LNCAP (cell line): ENCODE results near the gene AKT3.

Source experiments
- CTCF ChIP-seq: fragments of 450-650 bp; IDR thresholded peaks from 2 replicates; pipeline ENCODE4 v1.5.1; 2017; ENCODE audit warnings: mild to moderate bottlenecking

Gene AKT3

DNA sequence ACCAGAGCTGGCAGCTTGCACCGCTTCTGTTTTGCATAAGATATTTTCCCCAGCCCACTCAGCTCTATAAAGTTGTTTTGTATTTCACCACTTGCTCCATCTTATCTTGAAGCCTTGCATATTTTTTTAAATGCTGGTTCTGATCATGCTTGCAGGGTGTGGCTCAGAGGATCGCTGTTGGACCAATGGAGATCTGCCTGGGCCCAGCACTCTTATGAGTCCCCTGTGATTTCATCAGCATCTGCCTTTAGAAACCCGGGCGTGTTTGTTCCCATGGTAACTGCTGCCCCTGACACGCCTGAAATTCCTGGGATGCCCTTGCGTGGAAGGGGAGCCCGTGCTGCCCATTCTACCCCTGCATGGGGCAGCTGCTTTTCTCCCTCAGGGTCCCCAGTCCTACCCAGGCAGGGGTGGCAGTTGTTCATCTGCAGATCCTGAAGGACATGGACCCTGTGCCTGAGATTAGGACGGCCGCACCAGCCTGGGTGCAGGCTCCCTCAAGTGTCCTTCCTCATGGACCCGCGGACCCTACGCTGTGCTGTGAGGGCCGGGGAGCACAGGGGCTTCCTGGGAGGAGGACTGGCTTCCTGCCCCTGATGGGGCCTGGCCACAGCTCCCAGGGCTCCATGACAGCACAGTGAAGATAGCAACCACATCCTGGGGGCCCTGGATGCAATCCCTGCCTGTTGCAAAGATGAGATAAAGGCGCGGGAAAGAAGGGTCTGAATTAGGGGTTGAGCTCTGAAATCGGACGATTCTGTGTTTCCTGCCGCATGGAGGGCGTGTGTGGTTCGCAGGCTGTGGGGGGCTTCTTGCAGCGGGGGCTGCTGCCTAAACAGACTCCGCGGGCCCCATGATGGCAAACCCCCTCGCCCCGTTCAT, 367.7 kb downstream of the AKT3 start:
- no peak for TF ChIP-seq CTCF

DNA sequence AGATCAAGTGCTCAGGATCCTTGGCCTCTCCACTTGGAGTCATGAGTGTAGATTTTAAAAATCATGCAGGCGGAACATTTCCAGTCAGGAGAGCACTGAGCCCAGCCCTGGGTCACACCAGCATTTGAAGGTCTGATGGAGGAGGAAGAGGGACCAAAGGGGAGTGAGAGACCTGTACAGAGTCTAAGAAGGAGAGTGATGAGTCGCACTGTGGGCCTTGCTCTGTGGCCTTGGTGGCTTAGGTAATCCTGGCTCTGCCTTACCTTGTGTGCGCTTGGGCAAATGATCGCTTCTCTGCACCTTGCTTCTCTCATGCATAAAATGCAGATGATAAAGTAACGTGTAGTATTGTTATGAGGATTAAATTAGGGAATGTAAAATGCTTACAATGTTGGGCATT, 368.9 kb downstream of the AKT3 start:
- no peak for TF ChIP-seq CTCF

GRCh38 chr1:243477731-243478290, 372.2 kb downstream of the AKT3 start:
- TF ChIP-seq CTCF, result no peak

DNA sequence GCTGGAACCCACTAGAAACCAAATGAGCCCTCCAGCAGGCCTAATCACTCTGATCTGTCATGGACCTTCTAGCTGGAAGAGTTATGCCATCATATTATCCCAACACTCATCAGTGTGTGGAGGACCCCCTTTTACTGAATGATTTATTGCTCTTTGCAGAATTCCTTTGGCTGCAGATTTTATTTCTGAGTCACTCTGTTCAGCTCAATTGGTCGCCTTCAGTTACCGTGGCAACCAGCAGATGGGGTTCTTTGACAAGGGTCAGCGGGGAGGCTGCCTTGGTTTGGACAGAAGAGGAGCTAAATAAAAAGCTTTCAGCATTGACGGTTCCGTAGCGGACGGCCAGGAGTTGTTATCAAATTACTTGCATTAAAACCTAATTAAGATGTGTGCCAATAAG, 374.1 kb downstream of the AKT3 start:
- TF ChIP-seq CTCF, result no peak

DNA sequence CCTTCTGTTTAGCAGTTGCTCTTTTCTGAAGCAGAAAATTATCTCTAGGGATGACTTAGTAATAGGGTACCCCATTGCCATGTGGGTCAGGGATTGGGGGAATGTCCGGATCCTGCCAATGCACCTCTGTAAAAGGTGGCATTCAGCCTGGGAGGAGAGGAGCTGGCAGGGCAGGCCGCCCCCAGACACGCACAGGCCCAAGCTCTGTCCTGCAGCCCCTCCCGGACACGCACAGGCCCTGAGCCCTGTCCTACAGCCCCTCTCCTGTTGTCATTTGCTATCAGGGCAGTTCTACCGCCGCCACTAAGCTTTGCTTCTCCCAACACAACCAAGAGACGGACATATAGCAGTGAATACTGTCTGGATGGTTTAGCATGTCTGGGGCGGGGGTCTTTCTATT, 375.1 kb downstream of the AKT3 start:
- TF ChIP-seq CTCF, result no peak

GRCh38 chr1:243474136-243474881, 375.7 kb downstream of the AKT3 start:
- no peak for TF ChIP-seq CTCF

GRCh38 chr1:243473227-243474135, 376.6 kb downstream of the AKT3 start:
- TF ChIP-seq CTCF, result no peak
